HL-60/S4 (cell line): ENCODE data around the gene CHGA.

Experiments used
- in situ Hi-C: fragments of 300-500 bp; cut with MboI; formaldehyde crosslinking; loops from 2 replicates; pipeline ENCODE4 v1.14.3; 2022; ENCODE audit warnings: low sequenced_read_pairs

The CHGA gene, protein sequence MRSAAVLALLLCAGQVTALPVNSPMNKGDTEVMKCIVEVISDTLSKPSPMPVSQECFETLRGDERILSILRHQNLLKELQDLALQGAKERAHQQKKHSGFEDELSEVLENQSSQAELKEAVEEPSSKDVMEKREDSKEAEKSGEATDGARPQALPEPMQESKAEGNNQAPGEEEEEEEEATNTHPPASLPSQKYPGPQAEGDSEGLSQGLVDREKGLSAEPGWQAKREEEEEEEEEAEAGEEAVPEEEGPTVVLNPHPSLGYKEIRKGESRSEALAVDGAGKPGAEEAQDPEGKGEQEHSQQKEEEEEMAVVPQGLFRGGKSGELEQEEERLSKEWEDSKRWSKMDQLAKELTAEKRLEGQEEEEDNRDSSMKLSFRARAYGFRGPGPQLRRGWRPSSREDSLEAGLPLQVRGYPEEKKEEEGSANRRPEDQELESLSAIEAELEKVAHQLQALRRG

GRCh38 chr14:92922883-92923743, at the start of gene CHGA:
Gene CHGA, plus strand, starts transcription at chr14:92923150. Its CDS starts 210 bp downstream, at chr14:92923360.
- in situ Hi-C loops, result no loop called here

DNA sequence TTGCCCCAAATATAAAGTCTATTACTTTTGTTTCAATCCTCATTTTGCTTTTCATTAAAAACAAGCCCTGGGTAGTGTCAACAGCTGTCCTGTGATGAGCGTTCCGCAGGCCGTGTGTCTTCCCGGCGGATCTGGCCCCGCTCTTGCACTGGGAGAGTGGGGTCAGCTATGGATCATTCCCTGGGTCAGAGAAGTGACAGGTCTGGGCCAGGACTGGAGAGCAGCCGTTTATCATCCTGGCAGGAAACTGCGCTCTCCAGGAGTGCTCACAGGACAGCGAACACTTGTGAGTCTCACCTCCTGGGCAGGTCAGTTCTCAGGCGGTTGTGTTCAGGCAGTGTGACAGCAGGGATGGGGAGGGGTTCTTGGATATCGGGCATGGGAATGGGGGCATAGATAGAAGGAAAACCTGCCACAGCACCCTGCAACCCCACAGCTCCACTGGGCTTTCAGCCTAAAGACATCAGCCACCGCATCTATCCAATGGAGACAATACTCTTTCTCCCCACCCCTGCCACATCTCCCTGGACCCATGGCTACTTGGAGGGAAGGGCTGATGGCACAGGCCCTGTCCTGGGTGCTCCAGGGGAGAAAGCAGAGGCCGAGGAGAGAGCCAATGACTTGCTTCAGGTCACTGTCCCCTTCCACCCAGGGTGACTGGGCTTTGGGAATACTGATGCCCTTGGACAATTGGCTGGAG, 47.8 kb upstream of the CHGA start:
- in situ Hi-C loops, result no loop called here

DNA sequence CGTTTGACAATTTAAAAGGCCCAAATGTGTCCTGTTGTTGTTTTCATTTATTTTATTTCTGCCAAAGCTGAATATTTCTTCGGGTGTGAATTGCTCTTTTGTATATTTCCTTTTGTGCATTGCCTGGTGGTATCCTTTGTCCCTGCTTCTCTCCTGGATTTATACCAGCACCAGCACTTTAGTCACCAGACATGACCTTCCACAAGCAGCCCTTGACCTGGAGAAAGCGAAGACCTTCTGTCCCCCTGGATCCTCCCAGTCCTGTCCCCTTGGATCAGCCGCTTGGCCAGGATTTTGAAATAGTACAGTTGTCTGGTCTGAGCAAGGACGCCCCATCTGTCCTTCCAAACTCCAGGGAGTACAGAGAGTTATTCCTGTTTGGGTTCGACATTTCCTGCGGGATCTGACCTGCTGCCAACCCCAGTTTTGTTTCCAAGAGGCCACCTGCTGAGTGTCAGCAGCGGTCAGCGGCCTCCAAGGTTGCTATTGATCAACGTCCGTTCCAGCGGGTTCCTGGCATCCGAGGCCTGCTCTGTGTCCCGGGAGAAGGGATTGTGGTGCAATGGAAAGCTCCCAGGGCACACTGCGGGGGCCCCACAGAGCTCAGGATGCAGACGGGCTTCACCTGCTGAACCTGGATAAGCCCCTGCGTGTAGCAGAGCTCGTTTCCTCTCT, 45.1 kb upstream of the CHGA start:
- in situ Hi-C loops, result no loop called here

DNA sequence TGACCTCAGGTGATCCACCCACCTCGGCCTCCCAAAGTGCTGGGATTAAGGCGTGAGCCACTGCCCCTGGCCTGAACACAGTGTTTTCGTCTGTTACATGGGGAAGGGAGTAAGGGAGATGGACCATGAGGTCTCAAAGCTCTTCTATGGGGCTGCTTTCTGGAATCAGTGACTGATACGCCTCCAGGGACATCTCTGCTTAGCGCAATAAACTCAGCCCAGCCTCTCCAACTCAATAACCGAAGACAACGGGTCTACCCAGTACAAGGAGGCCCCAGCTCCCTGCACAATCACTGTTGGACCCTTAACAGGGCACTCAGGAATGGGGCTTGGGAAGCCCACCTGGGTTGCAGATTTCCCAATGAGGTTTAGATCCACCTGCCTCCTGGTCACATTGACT, 42.6 kb upstream of the CHGA start:
- in situ Hi-C loops, result no loop called here

DNA sequence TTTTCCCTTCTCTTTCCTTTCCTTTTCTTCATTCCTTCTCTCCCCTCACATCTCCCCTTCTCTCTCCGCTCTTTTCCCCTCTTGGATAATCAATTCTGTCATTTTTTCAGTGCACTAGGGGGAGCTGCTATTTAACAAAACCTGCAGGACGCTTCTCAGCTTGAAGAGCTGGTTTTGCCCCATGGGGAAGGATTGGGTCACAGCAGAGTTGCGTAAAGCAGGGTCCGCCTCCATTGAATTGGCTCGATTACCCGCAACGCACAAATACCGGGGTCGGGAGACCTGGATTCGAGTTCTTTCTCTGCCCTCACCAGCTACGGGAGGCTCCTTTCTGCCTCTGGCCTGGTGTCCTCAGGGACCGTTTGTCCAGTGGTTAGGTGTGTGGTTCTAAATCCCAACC, 42.1 kb upstream of the CHGA start:
- in situ Hi-C loops, result no loop called here

- in situ Hi-C loops, result no loop called here
These were observed 39.9 kb upstream of the CHGA start for GRCh38 chr14:92883066-92883465.

DNA sequence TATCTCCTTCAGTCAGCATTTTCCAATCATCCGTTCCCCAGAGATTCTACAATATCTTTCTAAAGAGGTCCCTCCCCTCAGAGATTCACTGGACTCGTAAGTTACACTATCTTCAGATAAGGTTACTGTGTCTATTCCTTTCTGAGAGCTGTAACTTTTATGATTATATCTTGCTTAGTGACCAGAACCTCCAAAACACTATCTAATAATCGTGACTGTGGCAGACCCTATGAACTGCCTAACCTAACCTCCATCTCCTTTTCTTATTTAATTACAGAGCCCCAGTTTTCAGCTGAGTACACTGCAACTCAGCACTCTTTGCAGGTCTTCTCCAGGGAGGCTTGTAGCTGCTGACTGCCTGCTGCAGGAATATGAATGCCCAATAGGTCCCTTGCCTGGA, 38.5 kb upstream of the CHGA start:
- in situ Hi-C loops, result no loop called here

GRCh38 chr14:92885279-92886061, 37.5 kb upstream of the CHGA start:
- in situ Hi-C loops, result no loop called here

- in situ Hi-C loops, result no loop called here
These were observed 36.6 kb upstream of the CHGA start for GRCh38 chr14:92886337-92886736.

GRCh38 chr14:92887157-92887556, 35.8 kb upstream of the CHGA start:
- in situ Hi-C loops, result no loop called here

- in situ Hi-C loops, result no loop called here
These were observed 34.1 kb upstream of the CHGA start for GRCh38 chr14:92888896-92889295.

GRCh38 chr14:92890830-92891588, 31.9 kb upstream of the CHGA start:
- in situ Hi-C loops, result no loop called here

GRCh38 chr14:92892589-92892988, 30.4 kb upstream of the CHGA start:
- in situ Hi-C loops, result no loop called here

- in situ Hi-C loops, result no loop called here
These were observed 27.5 kb upstream of the CHGA start for GRCh38 chr14:92895352-92895878.

GRCh38 chr14:92897922-92898565, 24.9 kb upstream of the CHGA start:
- in situ Hi-C loops, result no loop called here

- in situ Hi-C loops, result no loop called here
These were observed 24.3 kb upstream of the CHGA start for GRCh38 chr14:92898566-92899131.

DNA sequence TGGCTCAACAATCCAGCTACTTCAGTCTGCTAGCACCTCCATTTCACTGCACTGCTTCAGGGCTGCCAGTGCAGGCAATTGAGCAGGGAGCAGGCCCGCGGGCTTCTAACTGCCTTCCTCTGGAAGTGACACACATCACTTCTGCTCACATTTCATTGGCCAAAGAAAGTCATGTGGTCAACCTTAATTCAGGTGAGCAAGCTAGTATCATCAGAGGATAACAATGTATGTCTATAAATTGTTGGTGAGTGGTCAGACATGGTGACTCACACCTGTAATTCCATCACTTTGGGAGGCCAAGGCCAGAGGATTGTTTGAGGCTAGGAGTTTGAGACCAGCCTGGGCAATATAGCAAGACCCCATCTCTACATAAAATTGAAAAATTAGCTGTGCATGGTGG, 22.3 kb upstream of the CHGA start:
- in situ Hi-C loops, result no loop called here

GRCh38 chr14:92902191-92902590, 20.8 kb upstream of the CHGA start:
- in situ Hi-C loops, result no loop called here
